Measurements from ENCODE around the gene MCF2L. TPM values are rescaled to one million over a fixed set of nuclear protein-coding genes. Genes with fewer than 3 reads are reported as not detected.

The MCF2L gene
- total and polyA plus RNA-seq, 10 of the 15 experiments (the other 5 are each of a cell fraction or from before 2014, with no cell fraction given): 0.06 to 1.1 (median 0.21) TPM; not detected in 2

DNA sequence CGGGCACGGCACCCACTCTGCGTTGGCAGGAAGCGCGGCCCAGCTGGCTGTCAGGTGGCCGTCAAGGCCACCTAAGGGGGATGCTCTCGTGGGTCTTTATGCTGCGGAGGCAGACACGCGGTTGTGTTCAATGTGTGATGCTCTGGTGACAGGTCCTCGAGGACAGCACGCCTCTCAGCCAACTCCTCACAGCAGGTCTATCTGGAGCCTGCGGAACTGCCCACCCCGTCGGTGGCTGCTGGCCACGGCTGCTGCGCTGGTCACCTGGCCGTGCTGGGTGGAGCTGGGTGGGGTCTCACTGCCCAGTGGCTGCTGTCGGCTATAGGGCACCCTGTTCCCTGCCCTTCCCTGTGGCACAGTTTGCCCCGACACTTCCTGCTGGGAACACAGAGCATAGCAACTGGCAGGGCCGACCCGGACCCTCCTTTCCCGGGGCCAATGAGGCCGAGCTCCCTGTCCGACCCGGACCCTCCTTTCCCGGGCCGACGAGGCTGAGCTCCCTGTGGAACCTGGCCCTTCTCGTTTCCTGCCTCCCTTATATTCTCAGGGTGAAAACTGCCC, 122.3 kb downstream of the MCF2L start:
- TF ChIP-seq, protein P1, sequence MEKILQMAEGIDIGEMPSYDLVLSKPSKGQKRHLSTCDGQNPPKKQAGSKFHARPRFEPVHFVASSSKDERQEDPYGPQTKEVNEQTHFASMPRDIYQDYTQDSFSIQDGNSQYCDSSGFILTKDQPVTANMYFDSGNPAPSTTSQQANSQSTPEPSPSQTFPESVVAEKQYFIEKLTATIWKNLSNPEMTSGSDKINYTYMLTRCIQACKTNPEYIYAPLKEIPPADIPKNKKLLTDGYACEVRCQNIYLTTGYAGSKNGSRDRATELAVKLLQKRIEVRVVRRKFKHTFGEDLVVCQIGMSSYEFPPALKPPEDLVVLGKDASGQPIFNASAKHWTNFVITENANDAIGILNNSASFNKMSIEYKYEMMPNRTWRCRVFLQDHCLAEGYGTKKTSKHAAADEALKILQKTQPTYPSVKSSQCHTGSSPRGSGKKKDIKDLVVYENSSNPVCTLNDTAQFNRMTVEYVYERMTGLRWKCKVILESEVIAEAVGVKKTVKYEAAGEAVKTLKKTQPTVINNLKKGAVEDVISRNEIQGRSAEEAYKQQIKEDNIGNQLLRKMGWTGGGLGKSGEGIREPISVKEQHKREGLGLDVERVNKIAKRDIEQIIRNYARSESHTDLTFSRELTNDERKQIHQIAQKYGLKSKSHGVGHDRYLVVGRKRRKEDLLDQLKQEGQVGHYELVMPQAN (conservative IDR thresholded peaks at IDR 0.05): no peak
- no peak for TF ChIP-seq ZNF24 (IDR thresholded peaks at IDR 0.05)
- TF ChIP-seq ZNF207 (IDR thresholded peaks at IDR 0.05; ENCODE audit: borderline replicate concordance): no peak
- no peak for TF ChIP-seq YY1 (IDR thresholded peaks at IDR 0.05; ENCODE audit: low read depth, low read length)
- no peak for TF ChIP-seq SPI1 (IDR thresholded peaks at IDR 0.05; ENCODE audit: borderline replicate concordance, insufficient read depth, low read depth, low read length)
- no peak for TF ChIP-seq MTA3 (IDR thresholded peaks at IDR 0.05; ENCODE audit: borderline replicate concordance, low read length)
- no peak for TF ChIP-seq PML (IDR thresholded peaks at IDR 0.05; ENCODE audit: low read length)
- BruUV-seq (replicated peaks): no TSS peak
- FAIRE-seq (no peak), DNase-seq (ENCODE audit: low read depth, low spot score) (no peak), ATAC-seq (no peak)
- ChIA-PET RAD21 (ENCODE audit: unreplicated experiment) (no interaction called here), CTCF (no interaction called here), POLR2A (no interaction called here), SMC1A (ENCODE audit: uncharacterized antibody, unreplicated experiment) (no interaction called here)
- H3K4me1 ChIP-seq (ENCODE audit: control insufficient read depth, insufficient read depth, low read length): no peaks in the 10 kb centered on the region
- H3K9me3 ChIP-seq (replicated peaks; ENCODE audit: control insufficient read depth, insufficient read depth, low read length): no peaks in the 10 kb centered on the region
- no peak overlapping the region for H3K4me2 ChIP-seq (ENCODE audit: control insufficient read depth, insufficient read depth)
- WGBS (ENCODE audit: insufficient coverage, insufficient replicate concordance, low lambda C conversion rate, missing lambda C conversion rate): 56% methylated on average over 30 of the region's 30 CpGs
- intact Hi-C loops (cut with micrococcal nuclease; ENCODE audit: unreplicated experiment) (no loop called here), in situ Hi-C loops (cut with MboI) (no loop called here)
- no peak overlapping the region for H3K4me3 ChIP-seq
- no peak overlapping the region for H3K27ac ChIP-seq (ENCODE audit: control insufficient read depth, insufficient read depth)
- H3K27me3 ChIP-seq (replicated peaks in 1 of 2; ENCODE audit: control insufficient read depth in 2 of 2, insufficient read depth in 2 of 2, low read length in 1 of 2): no peaks in the 10 kb centered on the region
- no peaks in the 10 kb centered on the region for H4K20me1 ChIP-seq (ENCODE audit: control insufficient read depth, insufficient read depth)
- no peaks in the 10 kb centered on the region for H3K79me2 ChIP-seq (ENCODE audit: control insufficient read depth, insufficient read depth, low read length)
- H3K9ac ChIP-seq (ENCODE audit: control insufficient read depth, insufficient read depth, low read length): no peak overlapping the region
- H3K36me3 ChIP-seq (ENCODE audit: control insufficient read depth in 2 of 2, insufficient read depth in 2 of 2, low read length in 1 of 2): no peaks in the 10 kb centered on the region
- no peak overlapping the region for H2AFZ ChIP-seq (ENCODE audit: control insufficient read depth, low read depth, low read length)
